HG02973 (cell line): Measurements from ENCODE around the gene NUCKS1.
"Not testable (repeated sequence)": the region's sequence is repeated elsewhere in the genome, so short reads cannot be mapped to it uniquely, and the experiment has no call there.

Source experiments
- ATAC-seq: cut with Tn5 transposase; IDR thresholded peaks from one replicate; pipeline ENCODE4 v1.9.1; 2021; ENCODE audit warnings: moderate library complexity; ENCODE audit not compliant: unreplicated experiment

NUCKS1 gene

GRCh38 chr1:205733438-205734175 lies 16.4 kb downstream of the NUCKS1 start:
- ATAC-seq, result no peak

- ATAC-seq, result no peak
Measured at GRCh38 chr1:205729945-205730610, 19.9 kb downstream of the NUCKS1 start.

- no peak for ATAC-seq
Measured at GRCh38 chr1:205726619-205727125, 23.3 kb downstream of the NUCKS1 start.

- ATAC-seq, result no peak
Measured at GRCh38 chr1:205725514-205725913, 24.5 kb downstream of the NUCKS1 start.

- not testable (repeated sequence) for ATAC-seq
Measured at GRCh38 chr1:205720740-205721139, 29.2 kb downstream of the NUCKS1 start.

GRCh38 chr1:205719762-205720161 lies 30.2 kb downstream of the NUCKS1 start:
- no peak for ATAC-seq

- no peak for ATAC-seq
Measured at GRCh38 chr1:205719015-205719414, 31.0 kb downstream of the NUCKS1 start.

GRCh38 chr1:205716371-205717132 lies 33.4 kb downstream of the NUCKS1 start:
- ATAC-seq, result no peak

GRCh38 chr1:205715628-205716027 lies 34.4 kb downstream of the NUCKS1 start:
- ATAC-seq, result no peak

GRCh38 chr1:205714906-205715246 lies 35.1 kb downstream of the NUCKS1 start:
- ATAC-seq, result no peak

- ATAC-seq, result no peak
Measured at GRCh38 chr1:205714190-205714905, 35.6 kb downstream of the NUCKS1 start.

GRCh38 chr1:205711105-205712048 lies 38.6 kb downstream of the NUCKS1 start:
- ATAC-seq, result peak; percentile 70

- no peak for ATAC-seq
Measured at GRCh38 chr1:205710201-205711062, 39.5 kb downstream of the NUCKS1 start.

- ATAC-seq, result no peak
Measured at GRCh38 chr1:205709640-205710039, 40.3 kb downstream of the NUCKS1 start.

- no peak for ATAC-seq
Measured at GRCh38 chr1:205709059-205709398, 41.0 kb downstream of the NUCKS1 start.

GRCh38 chr1:205706601-205707502 lies 43.1 kb downstream of the NUCKS1 start:
- ATAC-seq, result no peak

- no peak for ATAC-seq
Measured at GRCh38 chr1:205704903-205705302, 45.1 kb downstream of the NUCKS1 start.

GRCh38 chr1:205703072-205703471 lies 46.9 kb downstream of the NUCKS1 start:
- ATAC-seq, result no peak
